Measurements from ENCODE around the gene DHCR24. TPM values are rescaled to one million over a fixed set of nuclear protein-coding genes. Genes with fewer than 3 reads are reported as not detected.

DHCR24 gene
- total and polyA plus RNA-seq, 2 of the 13 experiments (the other 11 are each of a cell fraction or from before 2014, with no cell fraction given), result 374 to 448 TPM

- Histone ChIP-seq H3K9ac (ENCODE audit: insufficient read depth, low read depth, low read length) (no peak overlapping the region), H3K4me3 (replicated peaks in 1 of 3; ENCODE audit: insufficient read depth in 1 of 3, low read depth in 2 of 3, low read length in 3 of 3) (no peak overlapping the region), H3K9me3 (ENCODE audit: low read length) (no peaks in the 10 kb centered on the region), H3K79me2 (ENCODE audit: insufficient read depth, low read length) (no peaks in the 10 kb centered on the region), H2AFZ (ENCODE audit: low read length) (no peak overlapping the region), H3K27ac (ENCODE audit: extremely low read length, insufficient read depth, low read length) (no peak overlapping the region), H3K36me3 (replicated peaks in 1 of 2; ENCODE audit: control insufficient read depth in 1 of 2, insufficient read depth in 2 of 2, low read length in 2 of 2) (no peaks in the 10 kb centered on the region), H4K20me1 (ENCODE audit: insufficient read depth, low read length) (no peaks in the 10 kb centered on the region), H3K4me2 (ENCODE audit: low read depth, low read length) (no peak overlapping the region), H3K4me1 (ENCODE audit: insufficient read depth, low read length) (peaks cover 30% of the 10 kb centered on the region), H3K27me3 (ENCODE audit: control insufficient read depth in 1 of 2, insufficient read depth in 2 of 2, low read length in 2 of 2) (peaks cover 6 to 51% of the 10 kb centered on the region in 2 experiments; a peak in 4 of 5 replicates)
- TF ChIP-seq ELF4 (CRISPR knock-in tag; IDR thresholded peaks at IDR 0.05; ENCODE audit: borderline replicate concordance) (no peak), MAZ (IDR thresholded peaks at IDR 0.05; ENCODE audit: borderline replicate concordance, low read depth, low read length) (no peak), MAZ (CRISPR knock-in tag; IDR thresholded peaks at IDR 0.05; ENCODE audit: low read depth) (no peak), ZNF33A (CRISPR knock-in tag; IDR thresholded peaks at IDR 0.05; ENCODE audit: borderline replicate concordance) (no peak), BORCS8-MEF2B (CRISPR knock-in tag; IDR thresholded peaks at IDR 0.05) (no peak), MTA3 (CRISPR knock-in tag; IDR thresholded peaks at IDR 0.05) (no peak), ZNF124 (CRISPR knock-in tag; IDR thresholded peaks at IDR 0.05) (no peak), TBX3 (IDR thresholded peaks at IDR 0.05; ENCODE audit: borderline replicate concordance) (no peak)
- TF ChIP-seq, protein P1, sequence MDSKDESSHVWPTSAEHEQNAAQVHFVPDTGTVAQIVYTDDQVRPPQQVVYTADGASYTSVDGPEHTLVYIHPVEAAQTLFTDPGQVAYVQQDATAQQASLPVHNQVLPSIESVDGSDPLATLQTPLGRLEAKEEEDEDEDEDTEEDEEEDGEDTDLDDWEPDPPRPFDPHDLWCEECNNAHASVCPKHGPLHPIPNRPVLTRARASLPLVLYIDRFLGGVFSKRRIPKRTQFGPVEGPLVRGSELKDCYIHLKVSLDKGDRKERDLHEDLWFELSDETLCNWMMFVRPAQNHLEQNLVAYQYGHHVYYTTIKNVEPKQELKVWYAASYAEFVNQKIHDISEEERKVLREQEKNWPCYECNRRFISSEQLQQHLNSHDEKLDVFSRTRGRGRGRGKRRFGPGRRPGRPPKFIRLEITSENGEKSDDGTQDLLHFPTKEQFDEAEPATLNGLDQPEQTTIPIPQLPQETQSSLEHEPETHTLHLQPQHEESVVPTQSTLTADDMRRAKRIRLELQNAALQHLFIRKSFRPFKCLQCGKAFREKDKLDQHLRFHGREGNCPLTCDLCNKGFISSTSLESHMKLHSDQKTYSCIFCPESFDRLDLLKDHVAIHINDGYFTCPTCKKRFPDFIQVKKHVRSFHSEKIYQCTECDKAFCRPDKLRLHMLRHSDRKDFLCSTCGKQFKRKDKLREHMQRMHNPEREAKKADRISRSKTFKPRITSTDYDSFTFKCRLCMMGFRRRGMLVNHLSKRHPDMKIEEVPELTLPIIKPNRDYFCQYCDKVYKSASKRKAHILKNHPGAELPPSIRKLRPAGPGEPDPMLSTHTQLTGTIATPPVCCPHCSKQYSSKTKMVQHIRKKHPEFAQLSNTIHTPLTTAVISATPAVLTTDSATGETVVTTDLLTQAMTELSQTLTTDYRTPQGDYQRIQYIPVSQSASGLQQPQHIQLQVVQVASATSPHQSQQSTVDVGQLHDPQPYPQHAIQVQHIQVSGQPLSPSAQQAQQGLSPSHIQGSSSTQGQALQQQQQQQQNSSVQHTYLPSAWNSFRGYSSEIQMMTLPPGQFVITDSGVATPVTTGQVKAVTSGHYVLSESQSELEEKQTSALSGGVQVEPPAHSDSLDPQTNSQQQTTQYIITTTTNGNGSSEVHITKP (CRISPR knock-in tag; IDR thresholded peaks at IDR 0.05; ENCODE audit: low read depth), result no peak
- WGBS (ENCODE audit: low lambda C conversion rate), result 17% methylated on average over 1 of the region's 5 CpGs
- intact Hi-C loops (cut with micrococcal nuclease; ENCODE audit: unreplicated experiment), result no loop called here
- DNase-seq (ENCODE audit: low spot score), result no peak
- ChIA-PET CTCF (ENCODE audit: low intra/inter-chr PET ratio, low total read pairs) (no interaction called here), POLR2A (no interaction called here)
- ATAC-seq, result no peak
- FAIRE-seq, result no peak
- in situ Hi-C loops (cut with HindIII; ENCODE audit: extremely low pct_ligation_motif_present, low pct_unique_long_range_greater_than_20kb), result loop anchor here (5.0 to 10.0 kb wide), 2 partner anchors 142 to 180 kb away; partner anchors contain the start of gene BSND
- BruUV-seq (replicated peaks), result no TSS peak
Measured at GRCh38 chr1:54814571-54814970, 72.4 kb downstream of the DHCR24 start.

Measured in HepG2 (cell line).